Panc1 (cell line): ENCODE data around the gene RABL3. TPM values are rescaled to one million over a fixed set of nuclear protein-coding genes. Genes with fewer than 3 reads are reported as not detected.

ENCODE experiments used
- ATAC-seq: fragments of 200-7000 bp; cut with Tn5 transposase; 2 replicates; pipeline ENCODE4 v1.9.1; 2020; ENCODE audit warnings: mild to moderate bottlenecking, moderate library complexity
- BruUV-seq: library from RNA; stranded (reverse); fragments of 400-500 nt; replicated peaks from 2 replicates; lab custom pipeline; 2021; lab: Mats Ljungman, UMichigan
- CTCF ChIA-PET: fragments of 300-600 bp; sonication (Branson Sonifier 250); formaldehyde crosslinking; loops from one replicate; lab custom pipeline; 2022; ENCODE audit warnings: antibody characterized with exemption; lab: Charles Lee
- POLR2A ChIA-PET: fragments of 300-600 bp; sonication (Branson Sonifier 250); formaldehyde crosslinking; loops from one replicate; lab custom pipeline; 2022; ENCODE audit warnings: antibody characterized with exemption; lab: Charles Lee
- DNase-seq: peaks from one replicate; pipeline ENCODE4 v3.0.0-alpha.2; 2010; ENCODE audit warnings: low read depth, low spot score
- H3K27ac ChIP-seq: 2 replicates; pipeline ENCODE4 v1.5.1; 2011; ENCODE audit warnings: mild to moderate bottlenecking, low read length, inconsistent platforms
- H3K27me3 ChIP-seq: fragments of 200-500 bp; sonication (Bioruptor generic); 2 replicates; pipeline ENCODE4 v1.6.0; 2014; ENCODE audit warnings: low read length, inconsistent platforms; ENCODE audit not compliant: control insufficient read depth, insufficient read depth
- H3K36me3 ChIP-seq: fragments of 200-500 bp; sonication (Bioruptor generic); 2 replicates; pipeline ENCODE4 v1.5.1; 2014; ENCODE audit warnings: inconsistent platforms, mild to moderate bottlenecking, low read length, moderate library complexity; ENCODE audit not compliant: control insufficient read depth, insufficient read depth
- H3K4me1 ChIP-seq: 2 replicates; pipeline ENCODE4 v1.5.1; 2011; ENCODE audit warnings: inconsistent platforms, mild to moderate bottlenecking, low read length, moderate library complexity; ENCODE audit not compliant: control insufficient read depth, insufficient read depth
- H3K4me3 ChIP-seq, 2 experiments: 2 replicates each; pipeline ENCODE4 v1.5.1; 2011 to 2012; ENCODE audit warnings: low read depth in 2 of 2, low read length in 2 of 2, mild to moderate bottlenecking in 2 of 2, inconsistent platforms in 1 of 2, moderate library complexity in 1 of 2
- H3K9me3 ChIP-seq: fragments of 200-500 bp; sonication (Bioruptor generic); 2 replicates; pipeline ENCODE4 v1.5.1; 2014; ENCODE audit warnings: low read depth, mild to moderate bottlenecking, inconsistent platforms, low read length, moderate library complexity; ENCODE audit not compliant: control insufficient read depth, insufficient read depth
- CTCF ChIP-seq: fragments of 450-650 bp; IDR thresholded peaks from 2 replicates; pipeline ENCODE4 v1.5.1; 2017; ENCODE audit warnings: mild to moderate bottlenecking
- POLR2AphosphoS5 ChIP-seq: IDR thresholded peaks from 2 replicates; pipeline ENCODE4 v1.6.1; 2012; ENCODE audit warnings: mild to moderate bottlenecking, low read depth, low read length, moderate library complexity
- REST ChIP-seq, 2 experiments: IDR thresholded peaks; 2 replicates each; pipeline ENCODE4 v1.6.1; 2011 to 2012; ENCODE audit warnings: low read depth in 2 of 2, control low read depth in 1 of 2, low read length in 1 of 2, mild to moderate bottlenecking in 1 of 2, moderate library complexity in 1 of 2; ENCODE audit not compliant: insufficient read depth in 1 of 2
- SIN3A ChIP-seq: IDR thresholded peaks from 2 replicates; pipeline ENCODE4 v1.6.1; 2012; ENCODE audit warnings: low read depth, mild to moderate bottlenecking, low read length, moderate library complexity, borderline replicate concordance; ENCODE audit not compliant: insufficient read depth
- TCF7L2 ChIP-seq: IDR thresholded peaks from 2 replicates; pipeline ENCODE4 v1.6.1; 2011; ENCODE audit warnings: mild to moderate bottlenecking, low read depth, low read length, inconsistent platforms
- in situ Hi-C: cut with HindIII; loops from 2 replicates; pipeline ENCODE4 v1.10.0; 2016; ENCODE audit warnings: low sequenced_read_pairs, low pct_unique_long_range_greater_than_20kb
- intact Hi-C: fragments of 100-400 bp; cut with micrococcal nuclease; formaldehyde crosslinking; loops from one replicate; pipeline ENCODE4 v1.10.0; 2022; ENCODE audit not compliant: unreplicated experiment
- total RNA-seq: library from RNA; stranded (reverse); gene quantifications from one replicate; pipeline ENCODE4 v1.2.1, GENCODE V29; 2021; ENCODE audit not compliant: unreplicated experiment

RABL3 gene
- total RNA-seq, 1 experiment from 2014 or later, result 15.8 TPM

DNA sequence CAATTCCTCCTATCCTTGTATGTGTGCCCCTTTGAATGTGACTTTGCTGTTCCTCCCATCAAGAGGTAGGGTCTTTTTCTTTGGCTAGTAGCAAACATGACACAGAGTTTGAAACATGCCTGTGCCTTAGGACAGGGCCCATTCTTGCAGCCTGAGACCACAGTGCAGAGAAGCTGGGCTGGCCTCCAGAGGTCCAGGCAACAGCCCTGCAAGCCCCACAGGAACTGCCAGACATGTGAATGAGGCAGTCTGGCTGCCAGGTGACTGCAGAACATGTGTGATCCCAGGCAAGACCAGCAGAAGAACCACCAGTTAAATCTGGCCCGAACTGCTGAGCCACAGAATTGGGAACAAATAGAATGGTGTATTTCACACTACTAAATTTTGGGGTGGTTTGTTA, 59.1 kb downstream of the RABL3 start:
- Histone ChIP-seq H3K9me3 (peaks cover 5% of the 10 kb centered on the region; the same call in 1 of the 2 replicates), H3K4me3 (no peak overlapping the region), H3K27ac (no peak overlapping the region), H3K27me3 (no peaks in the 10 kb centered on the region), H3K4me1 (no peaks in the 10 kb centered on the region), H3K36me3 (no peaks in the 10 kb centered on the region)
- ChIA-PET POLR2A (no interaction called here), CTCF (no interaction called here)
- TF ChIP-seq SIN3A (no peak), CTCF (no peak), REST (IDR thresholded peaks at IDR 0.05; ENCODE audit: insufficient read depth in 1 of 2, low read depth in 2 of 2, low read length in 1 of 2) (no peak), POLR2AphosphoS5 (no peak)
- no peak for ATAC-seq
- intact Hi-C loops, result no loop called here
- BruUV-seq, result no TSS peak
- in situ Hi-C loops, result no loop called here
- no peak for DNase-seq

DNA sequence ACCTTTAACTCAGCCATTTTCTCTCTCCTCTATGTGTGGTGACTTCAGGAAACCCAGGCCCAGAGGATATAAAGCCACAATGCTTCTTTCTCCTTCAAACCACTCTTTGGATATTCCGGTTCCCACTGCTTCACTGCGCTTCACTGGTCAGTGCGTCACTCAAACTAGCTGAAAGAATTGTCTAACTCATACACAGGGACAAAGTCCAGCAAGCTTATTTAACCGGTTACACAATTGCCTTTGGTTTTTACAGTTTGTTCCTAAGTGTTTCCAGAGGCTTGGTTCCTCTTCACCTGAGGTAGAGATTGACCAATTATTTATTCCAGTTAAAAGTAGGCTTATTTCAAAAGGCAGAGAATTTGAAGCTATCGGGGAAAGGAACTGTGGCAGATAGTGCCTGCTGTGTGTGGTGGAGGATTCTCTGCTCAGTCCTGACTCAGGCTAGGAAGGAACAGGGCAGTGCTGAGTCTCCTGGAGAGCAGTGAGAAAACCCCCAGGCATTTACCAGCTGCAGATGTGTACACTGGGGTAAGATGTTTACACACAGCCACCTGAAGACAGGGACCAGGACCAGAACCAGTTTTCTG, 60.1 kb downstream of the RABL3 start, which contains the start of gene HGD:
Gene HGD, minus strand, starts transcription at position 145 of the 587 bp plus-strand sequence. Its CDS starts 128 bp downstream, at position 17.
- H3K4me3 ChIP-seq, result no peak within 1 kb of the TSS
- H3K27me3 ChIP-seq, result no peaks in the 10 kb centered on the region
- no TSS peak for BruUV-seq
- DNase-seq, result no peak
- POLR2A ChIA-PET, result no interaction called here
- no peak for ATAC-seq
- in situ Hi-C loops, result no loop called here
- no peaks in the 10 kb centered on the region for H3K4me1 ChIP-seq
- CTCF ChIA-PET, result no interaction called here
- no peak for TF ChIP-seq REST (IDR thresholded peaks at IDR 0.05; ENCODE audit: insufficient read depth in 1 of 2, low read depth in 2 of 2, low read length in 1 of 2)
- no peak for TF ChIP-seq CTCF
- no peak for TF ChIP-seq SIN3A
- TF ChIP-seq POLR2AphosphoS5, result no peak
- TF ChIP-seq TCF7L2, result no peak
- peaks cover 7% of the 10 kb centered on the region; the same call in 1 of the 2 replicates for H3K9me3 ChIP-seq
- intact Hi-C loops, result no loop called here
- no peaks in the 10 kb centered on the region for H3K36me3 ChIP-seq
- no peak within 1 kb of the TSS for H3K27ac ChIP-seq
